ENCODE data around the gene GCNT4.

GCNT4 gene

DNA sequence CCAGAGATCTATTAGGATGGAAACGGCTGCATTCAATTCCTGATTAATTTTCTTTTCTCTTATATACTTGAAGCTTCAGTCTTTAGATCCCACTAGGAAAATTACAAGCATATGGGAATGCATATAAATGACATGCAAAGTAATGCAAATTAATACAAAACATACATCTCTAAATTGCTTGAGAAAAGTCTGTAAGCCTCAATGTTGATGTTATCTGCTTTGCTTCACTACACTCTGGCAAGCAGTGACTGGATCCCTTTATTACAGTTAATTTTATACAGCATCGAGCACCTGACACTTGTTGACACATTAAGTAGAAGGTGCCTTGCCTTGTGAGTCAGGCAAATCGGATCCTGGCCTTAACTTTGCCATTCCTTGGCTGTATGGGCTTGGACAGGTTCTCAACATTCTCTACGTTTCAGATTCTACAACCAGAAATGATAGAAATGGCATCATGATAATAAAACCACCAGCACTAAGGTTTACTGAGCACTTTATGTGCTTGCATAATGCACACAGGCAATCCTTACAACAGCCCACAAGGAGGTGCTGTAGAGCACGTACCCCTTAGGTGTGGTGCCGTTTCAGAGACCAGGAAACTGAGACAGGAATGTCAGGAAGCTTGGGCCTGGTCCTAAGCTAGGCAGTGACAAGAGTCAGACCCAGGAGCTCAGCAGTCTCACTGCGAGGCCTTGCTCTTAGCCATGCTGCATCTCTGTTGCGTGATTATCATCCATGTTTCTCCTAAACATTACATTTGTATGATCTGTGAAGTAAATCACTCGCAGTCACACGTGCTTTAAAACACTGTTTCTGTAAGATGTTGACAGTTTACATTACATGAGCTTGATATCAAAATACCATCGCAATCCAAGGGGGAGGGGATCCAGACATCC is 2.7 kb downstream of the GCNT4 start:
- peak; percentile 82 for TF ChIP-seq CTCF (IDR thresholded peaks at IDR 0.05; ENCODE audit: low read depth, low read length)

DNA sequence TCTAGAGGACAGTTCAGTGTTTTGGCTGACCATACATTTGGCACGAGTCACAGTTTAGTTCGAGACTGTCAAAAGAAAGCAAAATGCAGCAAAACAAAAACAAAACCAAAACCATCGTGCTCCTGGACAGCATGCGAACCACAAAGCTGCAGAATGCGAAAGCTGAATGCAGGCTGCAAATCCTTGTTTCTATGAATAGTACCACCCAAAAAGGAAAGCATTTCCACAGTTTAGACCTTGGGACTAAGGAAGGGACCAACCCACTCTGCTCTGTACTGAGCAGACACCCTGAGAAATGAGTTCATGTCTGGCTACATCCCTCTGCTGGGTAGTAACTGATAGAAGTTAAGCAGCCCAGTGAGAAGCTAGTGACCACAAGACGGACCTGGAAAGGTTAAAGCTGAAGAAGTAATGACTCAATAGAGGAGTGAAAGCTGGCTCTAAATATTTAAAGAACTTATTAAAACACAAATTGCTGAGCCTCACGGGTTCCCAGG is 3.9 kb downstream of the GCNT4 start:
- no peak for TF ChIP-seq CTCF (IDR thresholded peaks at IDR 0.05; ENCODE audit: low read depth, low read length)
- H3K4me3 ChIP-seq (ENCODE audit: low read depth, low read length): peak overlapping the region; percentile 28

More for the DNA sequence above, 2.7 kb downstream of the GCNT4 start:
- H3K4me3 ChIP-seq (ENCODE audit: low read depth, low read length): peak overlapping the region; percentile 70; the same call in 1 of the 2 replicates

DNA sequence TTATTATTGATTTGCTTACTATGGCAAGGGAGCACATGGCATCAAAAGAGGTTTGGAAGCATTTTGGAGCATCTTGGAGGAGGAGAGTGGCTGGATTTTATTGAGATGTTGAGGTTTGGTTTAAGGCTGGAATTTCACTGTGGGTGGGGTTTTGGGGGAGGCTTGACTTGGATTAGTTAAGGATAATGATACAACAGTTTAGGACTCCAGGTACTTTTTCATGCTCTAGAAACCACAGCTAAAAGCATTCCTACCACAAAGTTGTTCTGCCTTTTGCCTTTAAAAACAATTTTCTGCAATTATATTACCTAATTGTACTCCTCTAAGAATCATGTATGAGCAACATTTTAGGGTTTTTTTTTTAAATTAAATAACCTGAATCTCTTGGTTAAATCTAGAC is 5.0 kb downstream of the GCNT4 start:
- no peak overlapping the region for H3K4me3 ChIP-seq (ENCODE audit: low read depth, low read length)
- no peak for TF ChIP-seq CTCF (IDR thresholded peaks at IDR 0.05; ENCODE audit: low read depth, low read length)

DNA sequence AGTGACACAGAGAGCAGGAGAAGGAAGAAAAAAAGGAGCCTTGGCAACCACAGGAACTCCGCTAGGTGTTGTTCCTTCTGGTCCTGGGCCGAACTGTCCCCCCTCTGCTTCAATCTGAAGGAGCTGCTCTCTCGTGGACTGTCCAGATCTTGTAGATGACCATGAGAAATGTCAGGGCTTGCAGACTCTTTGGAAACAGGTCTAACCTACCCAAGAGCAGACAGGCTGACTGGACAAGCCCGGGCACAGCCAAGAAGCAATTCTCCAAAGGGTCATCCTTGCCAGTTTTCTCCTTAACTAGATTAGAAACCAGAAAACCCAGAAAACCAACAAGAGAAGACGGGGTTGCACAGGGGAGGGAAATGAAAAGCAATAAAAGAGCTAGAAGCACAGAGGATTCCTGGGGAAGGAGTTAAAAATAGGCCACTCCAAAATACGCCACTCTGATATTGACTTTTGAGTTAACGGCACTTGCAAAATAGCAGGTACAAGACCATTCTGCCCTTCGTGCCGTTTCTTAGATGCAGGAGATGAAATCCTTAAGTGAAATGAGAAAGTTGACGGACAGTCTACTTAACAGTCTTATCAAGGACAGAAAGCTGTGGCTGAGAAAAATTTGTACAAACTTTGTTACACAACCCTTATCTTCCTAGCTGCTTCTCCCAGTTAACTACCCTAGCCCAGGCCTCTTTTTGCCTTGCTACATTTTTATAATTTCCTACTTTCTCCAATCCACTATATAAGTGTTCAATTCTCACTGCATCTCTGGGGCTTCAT is 5.8 kb downstream of the GCNT4 start:
- H3K4me3 ChIP-seq (ENCODE audit: low read depth, low read length): no peak overlapping the region
- no peak for TF ChIP-seq CTCF (IDR thresholded peaks at IDR 0.05; ENCODE audit: low read depth, low read length)

DNA sequence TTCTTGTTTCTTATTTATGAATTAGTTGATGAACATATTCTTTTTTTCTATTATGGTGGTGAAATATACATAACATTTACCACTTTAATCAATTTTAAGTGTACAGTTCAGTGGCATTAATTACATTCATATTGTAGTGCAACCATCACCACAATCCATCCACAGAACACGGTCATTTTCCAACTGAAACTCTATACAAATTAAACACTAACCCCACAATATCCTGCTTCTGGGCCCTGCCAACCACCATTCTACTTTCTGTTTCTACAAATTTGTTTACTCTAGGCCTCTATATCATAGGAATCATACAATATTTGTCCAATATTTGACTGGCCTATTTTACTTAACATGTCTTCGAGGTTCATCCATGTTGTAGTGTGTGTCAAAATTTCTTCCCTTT is 7.3 kb downstream of the GCNT4 start:
- TF ChIP-seq CTCF (IDR thresholded peaks at IDR 0.05; ENCODE audit: low read depth, low read length): no peak
- H3K4me3 ChIP-seq (ENCODE audit: low read depth, low read length): no peak overlapping the region

GRCh38 chr5:75044406-75044805 is 8.0 kb downstream of the GCNT4 start:
- no peak overlapping the region for H3K4me3 ChIP-seq (ENCODE audit: low read depth, low read length)
- no peak for TF ChIP-seq CTCF (IDR thresholded peaks at IDR 0.05; ENCODE audit: low read depth, low read length)

Data from WI38 (cell line).